ENCODE measurements around the gene EPS15. TPM values are rescaled to one million over a fixed set of nuclear protein-coding genes. Genes with fewer than 3 reads are reported as not detected.
"Not testable (repeated sequence)": the region's sequence is repeated elsewhere in the genome, so short reads cannot be mapped to it uniquely, and the experiment has no call there.

The EPS15 gene
- total RNA-seq, 4 donors from 2014 or later, result 43.8 to 74.0 (median 59.9) TPM

DNA sequence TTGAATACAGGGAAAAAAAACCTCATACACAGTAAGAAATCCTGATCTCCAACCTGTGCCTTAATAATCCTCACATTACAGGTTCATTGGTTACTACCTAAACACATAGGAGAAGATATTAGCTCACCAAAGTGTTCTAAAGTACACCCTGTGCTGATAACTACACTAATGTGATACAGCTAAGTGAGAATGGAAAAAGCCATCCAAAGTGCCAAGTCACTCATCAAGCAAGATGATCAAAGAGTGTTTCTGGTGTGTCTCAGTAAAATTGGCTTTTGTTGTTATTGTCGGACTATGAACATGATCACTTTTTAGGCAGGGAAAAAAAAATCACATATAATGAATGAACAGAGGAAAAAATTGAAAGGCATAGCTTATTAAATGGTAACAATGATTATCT, 31.4 kb downstream of the EPS15 start:
- no peak for DNase-seq
- H3K27me3 ChIP-seq, result no peaks in the 10 kb centered on the region
- H3K4me3 ChIP-seq, result no peak overlapping the region
- TF ChIP-seq POLR2A (IDR thresholded peaks at IDR 0.05), result no peak
- TF ChIP-seq, protein P1, sequence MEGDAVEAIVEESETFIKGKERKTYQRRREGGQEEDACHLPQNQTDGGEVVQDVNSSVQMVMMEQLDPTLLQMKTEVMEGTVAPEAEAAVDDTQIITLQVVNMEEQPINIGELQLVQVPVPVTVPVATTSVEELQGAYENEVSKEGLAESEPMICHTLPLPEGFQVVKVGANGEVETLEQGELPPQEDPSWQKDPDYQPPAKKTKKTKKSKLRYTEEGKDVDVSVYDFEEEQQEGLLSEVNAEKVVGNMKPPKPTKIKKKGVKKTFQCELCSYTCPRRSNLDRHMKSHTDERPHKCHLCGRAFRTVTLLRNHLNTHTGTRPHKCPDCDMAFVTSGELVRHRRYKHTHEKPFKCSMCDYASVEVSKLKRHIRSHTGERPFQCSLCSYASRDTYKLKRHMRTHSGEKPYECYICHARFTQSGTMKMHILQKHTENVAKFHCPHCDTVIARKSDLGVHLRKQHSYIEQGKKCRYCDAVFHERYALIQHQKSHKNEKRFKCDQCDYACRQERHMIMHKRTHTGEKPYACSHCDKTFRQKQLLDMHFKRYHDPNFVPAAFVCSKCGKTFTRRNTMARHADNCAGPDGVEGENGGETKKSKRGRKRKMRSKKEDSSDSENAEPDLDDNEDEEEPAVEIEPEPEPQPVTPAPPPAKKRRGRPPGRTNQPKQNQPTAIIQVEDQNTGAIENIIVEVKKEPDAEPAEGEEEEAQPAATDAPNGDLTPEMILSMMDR (IDR thresholded peaks at IDR 0.05), result no peak
- intact Hi-C loops (cut with DNase I; ENCODE audit: low total_unique reads), result no loop called here
- no peak overlapping the region for H3K27ac ChIP-seq
- H3K9me3 ChIP-seq, result no peaks in the 10 kb centered on the region
- in situ Hi-C loops (cut with MboI; ENCODE audit: low pct_ligation_motif_present in 1 of 4, low pct_unique_long_range_greater_than_20kb in 1 of 4, low sequenced_read_pairs in 3 of 4), result no loop called here
- WGBS, 2 donors (ENCODE audit: low coverage in 1 of 2), result 78 to 90% methylated on average over 1 of the region's 1 CpG
- no peaks in the 10 kb centered on the region for H3K36me3 ChIP-seq
- peaks cover 14 to 45% (median 29%) of the 10 kb centered on the region in 4 donors for H3K4me1 ChIP-seq

DNA sequence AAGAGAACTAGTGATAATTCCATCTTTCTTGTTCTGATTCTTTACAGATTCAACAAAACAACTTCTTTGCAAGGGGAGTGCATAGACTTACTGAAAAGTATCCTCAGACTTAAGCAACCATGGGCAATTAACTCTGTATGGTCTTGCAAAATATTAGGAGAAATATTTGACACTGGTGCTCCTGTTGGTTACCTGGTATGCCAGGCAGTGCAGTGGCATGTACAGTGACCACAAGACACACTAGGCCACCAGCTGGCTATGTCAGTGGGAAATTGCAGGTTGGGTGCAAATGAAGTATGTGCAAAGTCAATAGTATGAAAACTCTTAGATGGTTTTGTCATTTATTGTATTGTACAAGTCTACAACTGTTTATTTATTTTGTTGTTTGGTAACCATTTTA, 34.5 kb downstream of the EPS15 start:
- Histone ChIP-seq H3K4me3 (no peak overlapping the region), H3K9me3 (no peaks in the 10 kb centered on the region), H3K4me1 (peaks cover 0 to 30% (median 7%) of the 10 kb centered on the region in 4 donors), H3K27ac (no peak overlapping the region), H3K27me3 (no peaks in the 10 kb centered on the region), H3K36me3 (peaks cover 0 to 1% (median 0%) of the 10 kb centered on the region in 4 donors)
- no peak for TF ChIP-seq POLR2A (IDR thresholded peaks at IDR 0.05)
- no peak for TF ChIP-seq POLR2AphosphoS5 (IDR thresholded peaks at IDR 0.05)
- TF ChIP-seq EP300 (IDR thresholded peaks at IDR 0.05; ENCODE audit: low read depth), result no peak
- TF ChIP-seq, protein P1 (IDR thresholded peaks at IDR 0.05), result no peak
- intact Hi-C loops (cut with DNase I; ENCODE audit: low total_unique reads), result no loop called here
- in situ Hi-C loops (cut with MboI; ENCODE audit: low pct_ligation_motif_present in 1 of 4, low pct_unique_long_range_greater_than_20kb in 1 of 4, low sequenced_read_pairs in 3 of 4), result no loop called here
- DNase-seq, result no peak

DNA sequence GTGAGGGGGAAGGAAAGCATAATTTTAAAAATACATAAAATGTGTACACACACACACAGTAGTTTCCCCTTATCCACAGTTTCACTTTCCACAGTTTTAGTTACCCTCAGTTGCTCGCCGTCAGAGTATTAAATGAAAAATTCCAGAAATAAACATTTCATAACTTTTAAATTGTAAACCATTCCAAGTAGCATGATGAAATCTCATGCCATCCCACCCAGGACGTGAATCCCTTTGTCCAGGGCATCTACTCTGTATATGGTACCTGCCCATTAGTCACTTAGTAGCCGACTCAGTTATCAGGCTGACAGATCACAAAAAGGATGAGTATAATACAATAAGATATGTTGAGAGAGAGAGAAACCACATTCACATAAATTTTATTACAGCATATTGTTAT, 36.2 kb downstream of the EPS15 start:
- Histone ChIP-seq H3K27me3 (no peaks in the 10 kb centered on the region), H3K4me3 (no peak overlapping the region), H3K27ac (no peak overlapping the region), H3K9me3 (no peaks in the 10 kb centered on the region), H3K4me1 (peaks cover 0 to 17% (median 0%) of the 10 kb centered on the region in 4 donors), H3K36me3 (peaks cover 0 to 9% (median 0%) of the 10 kb centered on the region in 4 donors)
- 64 to 85% methylated on average over 4 of the region's 4 CpGs for WGBS, 2 donors (ENCODE audit: low coverage in 1 of 2)
- intact Hi-C loops (cut with DNase I; ENCODE audit: low total_unique reads) (no loop called here), in situ Hi-C loops (cut with MboI; ENCODE audit: low pct_ligation_motif_present in 1 of 4, low pct_unique_long_range_greater_than_20kb in 1 of 4, low sequenced_read_pairs in 3 of 4) (no loop called here)
- TF ChIP-seq EP300 (IDR thresholded peaks at IDR 0.05; ENCODE audit: low read depth) (no peak), POLR2AphosphoS5 (IDR thresholded peaks at IDR 0.05) (no peak), POLR2A (IDR thresholded peaks at IDR 0.05) (no peak)
- TF ChIP-seq, protein P1 (IDR thresholded peaks at IDR 0.05), result no peak
- DNase-seq, result no peak

DNA sequence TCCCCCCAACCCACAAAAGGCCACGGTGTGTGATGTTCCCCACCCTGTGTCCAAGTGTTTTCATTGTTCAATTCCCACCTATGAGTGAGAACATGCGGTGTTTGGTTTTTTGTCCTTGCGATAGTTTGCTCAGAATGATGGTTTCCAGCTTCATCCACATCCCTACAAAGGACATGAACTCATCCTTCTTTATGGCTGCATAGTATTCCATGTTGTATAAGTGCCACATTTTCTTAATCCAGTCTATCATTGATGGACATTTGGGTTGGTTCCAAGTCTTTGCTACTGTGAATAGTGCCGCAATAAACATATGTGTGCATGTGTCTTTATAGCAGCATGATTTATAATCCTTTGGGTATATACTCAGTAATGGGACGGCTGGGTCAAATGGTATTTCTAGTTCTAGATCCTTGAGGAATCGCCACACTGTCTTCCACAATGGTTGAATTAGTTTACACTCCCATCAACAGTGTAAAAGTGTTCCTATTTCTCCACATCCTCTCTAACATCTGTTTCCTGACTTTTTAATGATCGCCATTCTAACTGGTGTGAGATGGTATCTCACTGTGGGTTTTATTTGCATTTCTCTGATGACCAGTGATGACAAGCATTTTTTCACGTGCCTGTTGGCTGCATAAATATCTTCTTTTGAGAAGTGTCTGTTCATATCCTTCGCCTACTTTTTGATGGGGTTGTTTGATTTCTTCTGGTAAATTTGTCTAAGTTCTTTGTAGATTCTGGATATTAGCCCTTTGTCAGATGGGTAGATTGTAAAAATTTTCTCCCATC, 44.0 kb downstream of the EPS15 start:
- H3K36me3 ChIP-seq; H3K4me3 ChIP-seq; DNase-seq; intact Hi-C loops (cut with DNase I; ENCODE audit: low total_unique reads); H3K27ac ChIP-seq; H3K27me3 ChIP-seq; H3K9me3 ChIP-seq; in situ Hi-C loops (cut with MboI; ENCODE audit: low pct_ligation_motif_present in 1 of 4, low pct_unique_long_range_greater_than_20kb in 1 of 4, low sequenced_read_pairs in 3 of 4): not testable (repeated sequence)
- peaks cover 0 to 26% (median 4%) of the 10 kb centered on the region in 4 donors for H3K4me1 ChIP-seq
- WGBS, 2 donors (ENCODE audit: low coverage in 1 of 2), result 88 to 93% methylated on average over 3 to 9 of the region's 9 CpGs

Measured in transverse colon (tissue), 4 donors.